A172 (cell line): ENCODE data around the gene ZDHHC12. TPM values are rescaled to one million over a fixed set of nuclear protein-coding genes. Genes with fewer than 3 reads are reported as not detected.

Experiments
- DNase-seq: peaks from one replicate; pipeline ENCODE4 v3.0.0-alpha.2; 2015; ENCODE audit warnings: low spot score
- total RNA-seq: library from RNA; depleted of rRNA; stranded (reverse); fragments of >200 nt; shearing (Covaris generic); gene quantifications from 2 replicates; pipeline ENCODE4 v1.2.3, GENCODE V29; 2014

ZDHHC12 gene
- total RNA-seq, 1 experiment from 2014 or later = 193 TPM

DNA sequence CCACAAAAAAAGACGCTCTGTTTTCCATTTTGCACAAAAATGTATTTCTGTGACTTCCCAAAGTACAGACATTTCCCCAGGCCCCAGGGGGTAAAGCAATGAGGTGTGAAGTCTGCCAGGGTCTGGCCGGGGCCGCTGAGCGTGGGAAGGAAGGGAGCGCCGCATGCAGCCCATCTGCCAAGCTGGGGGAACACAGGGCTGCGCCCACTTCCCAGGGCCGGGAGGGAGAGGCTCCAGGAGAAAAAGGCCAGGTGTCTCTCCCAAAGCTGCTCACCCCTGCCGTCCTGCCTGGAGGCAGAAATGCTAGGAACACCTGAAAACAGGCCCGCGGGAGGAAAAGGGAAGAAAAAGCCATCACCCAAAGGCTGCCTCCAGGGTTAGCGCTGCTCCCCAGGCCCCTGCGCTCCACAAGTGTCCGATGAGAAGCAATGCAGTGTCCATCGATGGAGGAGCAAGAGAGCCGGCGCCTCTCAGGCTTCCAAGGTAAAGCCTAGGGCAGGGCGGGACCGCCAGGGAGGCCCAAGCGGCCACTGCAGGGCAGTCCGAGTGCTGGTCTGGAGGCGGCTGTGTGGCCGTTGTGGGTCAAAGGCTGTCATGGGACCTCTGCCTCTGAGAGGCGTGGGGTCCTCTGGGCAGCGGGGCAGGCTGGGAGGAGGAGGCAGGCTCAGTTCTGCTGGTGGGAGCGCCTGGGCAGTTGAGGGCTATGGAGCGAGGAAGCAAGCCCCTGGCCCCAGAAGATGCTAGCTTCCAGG, 6.0 kb upstream of the ZDHHC12 start:
- no peak for DNase-seq

DNA sequence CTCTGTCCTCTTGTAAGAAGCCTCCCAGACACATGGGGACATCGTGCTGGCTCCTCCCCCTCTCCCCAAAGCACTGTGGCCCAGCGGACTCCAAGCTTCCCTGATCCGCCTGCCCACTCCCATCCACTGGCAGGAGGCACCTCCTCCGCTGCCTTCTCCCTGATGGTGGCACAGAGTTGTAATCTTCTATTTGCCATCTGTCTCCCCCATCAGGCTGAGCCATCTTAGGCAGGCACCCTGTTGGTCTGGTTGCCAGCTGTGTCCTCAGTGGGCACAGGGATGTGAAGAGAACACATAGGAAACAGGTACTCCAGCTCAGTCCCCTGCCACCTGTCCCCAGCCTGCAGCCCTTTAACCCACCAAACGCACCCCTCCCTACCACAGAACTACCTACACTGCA, 5.4 kb upstream of the ZDHHC12 start:
- no peak for DNase-seq

DNA sequence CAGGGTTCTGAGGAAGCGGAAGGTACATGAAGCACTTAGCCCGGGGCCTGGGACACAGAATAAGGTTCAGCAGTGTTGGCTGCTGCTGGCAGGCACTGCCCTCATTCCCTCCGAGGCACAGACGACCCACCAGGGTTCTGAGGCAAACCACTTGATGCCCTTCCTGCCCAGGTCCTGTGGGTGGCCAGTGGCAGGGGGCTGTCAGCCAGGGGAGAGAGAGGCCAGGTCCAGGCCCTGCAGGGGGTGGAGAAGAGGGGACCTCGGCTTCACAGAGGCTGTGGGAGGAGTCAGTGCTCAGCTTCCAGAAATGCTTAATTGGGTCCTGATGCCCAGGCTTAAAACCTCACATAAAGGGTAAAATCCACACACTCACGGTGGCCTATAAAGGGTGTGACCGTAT, 4.4 kb upstream of the ZDHHC12 start:
- no peak for DNase-seq

DNA sequence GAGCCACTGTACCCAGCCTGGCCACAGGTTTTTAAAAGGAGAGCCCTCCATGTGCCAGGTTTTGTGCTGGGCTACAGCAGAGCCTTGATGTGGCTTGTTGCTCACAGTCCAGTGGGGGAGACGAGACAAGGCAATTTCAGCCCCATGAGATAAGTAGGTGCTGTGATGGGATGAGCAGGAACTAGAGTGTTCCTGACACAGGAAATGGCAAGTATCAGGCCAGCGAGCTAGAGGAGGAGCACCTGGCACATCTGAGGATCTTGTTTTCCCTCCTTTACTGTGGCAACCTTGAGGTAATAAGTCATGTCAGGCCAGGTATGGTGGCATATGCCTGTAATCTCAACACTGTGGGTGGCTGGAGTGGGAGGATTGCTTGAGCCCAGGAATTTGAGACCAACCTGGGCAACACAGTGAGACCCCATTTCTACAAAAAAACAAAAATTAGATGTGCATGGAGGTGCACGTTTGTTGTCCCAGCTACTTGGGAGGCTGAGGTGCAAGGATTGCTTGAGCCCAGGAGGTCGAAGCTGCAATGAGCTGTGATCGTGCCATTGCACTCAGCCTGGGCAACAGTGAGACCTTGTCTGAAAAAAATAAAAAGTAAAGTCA, 3.8 kb upstream of the ZDHHC12 start:
- no peak for DNase-seq

DNA sequence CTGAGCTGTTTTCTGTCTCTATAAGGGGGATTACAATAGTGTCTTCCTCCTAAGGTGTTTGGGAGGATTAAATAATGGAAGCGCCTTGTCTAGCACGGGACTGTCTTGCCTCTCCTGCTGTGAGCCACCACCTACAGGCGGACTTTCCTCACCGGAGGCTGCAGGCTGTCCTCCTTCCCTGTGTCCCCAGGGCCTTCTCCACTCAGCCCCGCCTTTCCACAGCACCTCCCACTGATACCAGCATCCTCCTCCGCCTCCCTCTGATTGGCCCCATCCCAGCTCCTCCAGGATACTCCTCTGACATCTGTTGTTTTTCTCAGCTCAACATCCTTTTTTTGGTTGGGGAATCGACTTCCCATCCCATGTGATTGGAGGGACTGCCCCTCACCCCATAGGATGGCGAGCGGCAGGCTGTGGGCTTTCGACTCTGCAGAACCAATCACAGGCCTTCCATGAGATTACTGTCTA, 851 bp upstream of the ZDHHC12 start:
- DNase-seq = peak; percentile 94

DNA sequence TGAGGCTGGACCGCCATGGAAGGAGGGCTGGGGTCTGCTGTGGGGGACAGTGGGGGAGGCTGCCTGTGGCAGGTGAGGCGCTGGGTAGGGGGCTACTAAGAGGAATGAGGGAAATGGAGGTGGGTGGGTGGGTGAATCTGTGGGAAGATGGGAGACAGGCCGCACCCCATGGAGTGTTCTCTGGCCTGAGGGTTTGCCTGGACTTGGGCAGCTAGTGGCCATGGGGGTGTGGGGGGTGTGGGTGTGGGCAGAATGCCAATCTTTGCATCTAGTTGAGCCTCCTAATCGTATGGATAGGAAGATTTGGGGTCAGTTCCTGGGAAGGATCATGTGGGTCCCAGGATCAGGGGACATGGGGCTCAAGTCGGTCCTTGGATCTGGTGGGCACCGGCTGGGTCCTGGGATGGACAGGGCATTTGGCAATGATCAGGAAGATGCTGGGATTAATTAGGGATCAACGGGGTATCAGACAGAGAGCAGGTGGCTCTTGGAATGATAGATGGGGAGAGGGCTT, 518 bp downstream of the ZDHHC12 start:
- peak; percentile 35 for DNase-seq

DNA sequence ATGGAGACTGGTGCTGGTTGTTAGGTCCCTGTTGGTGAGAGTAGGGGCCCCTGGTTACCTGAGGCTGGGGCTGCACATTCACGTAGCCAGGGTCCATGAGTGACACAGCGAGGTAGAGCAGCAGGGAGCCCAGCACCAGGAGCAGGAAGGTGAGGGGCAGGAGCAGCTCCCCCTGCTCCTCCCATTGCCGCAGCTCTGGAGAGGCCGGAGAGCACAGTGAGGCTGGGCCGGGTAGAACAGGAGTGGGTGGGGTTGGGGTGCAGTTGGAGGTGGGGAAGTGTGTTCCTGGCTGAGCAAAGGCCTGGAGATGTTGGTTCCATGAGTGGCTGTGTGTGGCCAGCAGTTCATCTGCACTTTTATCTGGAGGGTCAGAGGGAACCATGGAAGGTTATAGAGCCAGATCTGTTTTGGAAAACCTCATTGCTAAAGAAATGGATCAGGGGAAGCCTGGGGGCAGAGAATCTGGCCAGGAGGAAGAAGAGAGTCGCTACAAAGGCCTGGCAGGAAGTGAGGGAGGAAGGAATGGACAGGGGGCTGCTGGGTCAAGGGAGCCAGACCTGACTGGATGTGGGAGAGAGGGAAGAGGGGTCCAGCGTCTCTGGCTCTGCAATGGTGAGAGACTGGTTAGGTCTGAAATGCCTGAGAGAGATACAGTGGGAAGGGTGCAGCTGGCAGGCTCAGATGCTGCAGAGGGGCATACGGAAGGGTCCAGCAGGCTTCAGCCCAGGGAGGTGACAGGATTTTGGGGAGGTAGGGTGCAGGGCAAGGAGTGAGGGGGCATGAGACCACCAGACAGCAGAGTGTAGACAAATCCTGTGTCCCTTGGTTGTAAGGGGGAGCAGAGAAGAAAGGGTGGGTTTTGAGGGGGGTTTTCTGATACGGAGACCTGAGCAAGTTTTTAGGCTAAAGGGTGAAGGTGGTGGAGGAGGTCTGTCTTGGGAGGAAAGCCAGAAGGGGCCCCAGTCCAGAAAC, 1.3 kb downstream of the ZDHHC12 start:
- DNase-seq = no peak

DNA sequence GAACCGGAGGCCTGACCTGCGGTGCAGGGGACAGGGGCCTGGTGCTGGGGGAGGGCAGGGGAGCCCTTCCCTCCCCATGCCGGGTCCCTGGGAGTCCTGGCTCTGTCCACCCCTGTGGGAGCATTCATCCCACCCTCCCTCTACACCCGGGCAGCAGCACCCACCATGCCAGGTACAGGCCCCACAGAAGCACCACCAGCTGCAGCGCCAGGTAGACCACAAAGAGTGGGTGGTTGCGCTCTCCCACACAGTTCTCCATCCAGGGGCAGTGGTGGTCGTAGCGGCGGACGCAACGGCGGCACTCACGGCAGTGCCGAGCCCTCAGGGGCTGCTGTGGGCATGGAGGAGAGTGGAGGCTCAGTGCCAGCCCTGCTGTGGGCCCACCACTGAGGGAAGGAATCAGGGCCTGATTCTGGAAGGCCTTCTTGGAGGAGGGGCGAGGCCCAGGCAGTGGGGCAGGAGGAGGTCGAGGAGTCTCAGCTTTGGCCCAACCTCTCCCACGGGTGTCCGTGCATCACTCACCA, 2.4 kb downstream of the ZDHHC12 start:
- no peak for DNase-seq

DNA sequence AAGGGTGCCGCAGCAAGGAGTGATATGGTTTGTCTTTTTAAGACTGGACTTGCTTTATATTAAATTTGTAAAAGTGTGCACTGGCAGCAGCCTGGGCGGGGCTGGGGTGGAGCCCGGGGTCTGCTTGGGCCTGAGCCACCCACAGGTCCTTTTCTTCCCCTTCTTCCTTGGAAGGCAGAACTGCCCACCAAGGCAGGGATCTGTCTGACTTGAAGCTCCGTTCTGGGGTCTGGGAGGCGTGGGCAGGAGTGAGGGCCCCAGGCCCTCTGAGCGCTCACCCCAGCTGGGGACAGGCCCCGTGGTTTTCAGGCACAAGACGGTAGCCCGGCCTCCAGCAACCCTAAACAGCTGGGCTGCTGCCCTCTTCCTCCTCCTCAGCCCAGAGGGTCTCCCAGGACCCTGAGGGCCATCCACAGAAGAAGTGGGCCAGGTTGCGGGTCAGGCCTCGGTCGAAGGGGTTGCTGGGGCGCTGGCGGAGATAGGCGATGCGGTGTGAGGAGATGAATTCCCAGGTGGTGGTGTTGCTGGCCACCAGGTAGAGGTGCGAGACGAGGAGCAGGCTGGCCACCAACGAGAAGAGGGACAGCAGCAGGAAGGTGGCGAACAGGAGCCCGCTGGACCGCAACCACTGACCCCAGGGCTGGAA, 3.0 kb downstream of the ZDHHC12 start:
- no peak for DNase-seq

DNA sequence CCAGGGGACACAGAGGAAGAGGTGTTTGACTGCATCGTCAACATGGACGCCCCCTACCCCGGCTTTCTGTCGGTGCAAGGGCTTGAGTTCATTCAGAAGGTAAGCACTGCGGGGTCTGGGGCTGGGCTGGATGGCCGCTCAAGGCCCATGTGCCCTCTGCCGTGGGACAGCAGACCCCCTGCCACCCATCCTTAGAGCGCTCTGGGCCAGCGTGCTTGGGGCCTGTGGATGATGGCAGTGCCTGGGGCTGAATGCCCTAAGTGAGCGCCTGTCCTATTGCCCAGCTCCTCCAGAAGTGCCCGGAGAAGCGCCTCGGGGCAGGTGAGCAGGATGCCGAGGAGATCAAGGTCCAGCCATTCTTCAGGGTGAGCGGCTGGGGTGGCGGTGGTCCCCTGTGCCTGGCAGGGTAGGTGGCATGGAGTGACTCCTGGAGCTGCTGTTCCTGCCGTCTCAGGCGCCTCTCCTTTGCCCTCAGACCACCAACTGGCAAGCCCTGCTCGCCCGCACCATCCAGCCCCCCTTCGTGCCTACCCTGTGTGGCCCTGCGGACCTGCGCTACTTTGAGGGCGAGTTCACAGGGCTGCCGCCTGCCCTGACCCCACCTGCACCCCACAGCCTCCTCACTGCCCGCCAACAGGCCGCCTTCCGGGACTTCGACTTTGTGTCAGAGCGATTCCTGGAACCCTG, 3.9 kb downstream of the ZDHHC12 start:
- no peak for DNase-seq

DNA sequence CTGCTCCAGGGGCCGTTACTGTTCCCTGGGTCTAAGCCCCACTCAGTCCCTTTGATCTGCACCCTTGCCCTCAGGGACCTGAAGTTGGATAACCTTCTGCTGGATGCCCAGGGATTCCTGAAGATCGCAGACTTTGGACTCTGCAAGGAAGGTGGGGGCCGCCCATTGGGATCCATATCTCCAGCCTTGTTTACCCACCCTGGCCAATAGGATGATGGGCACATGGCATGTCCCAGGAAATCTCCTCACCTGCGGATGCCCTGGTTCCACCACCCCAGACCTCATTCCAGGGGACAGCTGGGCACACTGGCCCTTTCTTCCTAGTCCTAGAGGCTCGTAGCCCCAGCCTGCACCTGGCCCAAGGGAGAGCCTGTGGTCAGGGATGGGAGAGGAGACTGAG, 5.5 kb downstream of the ZDHHC12 start:
- no peak for DNase-seq

DNA sequence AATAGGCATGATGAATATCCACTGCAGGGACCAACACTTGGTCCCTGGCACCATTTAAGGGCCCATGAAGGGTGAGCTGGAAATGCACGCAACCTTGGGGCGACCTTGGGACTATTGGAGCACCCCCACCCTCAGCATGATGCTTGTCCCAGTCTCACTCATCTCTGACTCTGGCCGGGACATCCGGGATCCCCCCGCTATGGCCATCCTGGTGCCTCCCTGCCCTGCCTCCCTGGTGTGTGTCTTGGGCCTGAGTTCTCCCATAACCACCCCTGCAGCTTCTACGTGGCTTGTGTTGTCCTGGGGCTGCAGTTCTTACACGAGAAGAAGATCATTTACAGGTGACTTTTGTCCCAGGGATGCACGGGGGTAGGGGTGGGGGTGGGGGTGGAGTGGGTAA, 5.9 kb downstream of the ZDHHC12 start:
- DNase-seq = no peak

DNA sequence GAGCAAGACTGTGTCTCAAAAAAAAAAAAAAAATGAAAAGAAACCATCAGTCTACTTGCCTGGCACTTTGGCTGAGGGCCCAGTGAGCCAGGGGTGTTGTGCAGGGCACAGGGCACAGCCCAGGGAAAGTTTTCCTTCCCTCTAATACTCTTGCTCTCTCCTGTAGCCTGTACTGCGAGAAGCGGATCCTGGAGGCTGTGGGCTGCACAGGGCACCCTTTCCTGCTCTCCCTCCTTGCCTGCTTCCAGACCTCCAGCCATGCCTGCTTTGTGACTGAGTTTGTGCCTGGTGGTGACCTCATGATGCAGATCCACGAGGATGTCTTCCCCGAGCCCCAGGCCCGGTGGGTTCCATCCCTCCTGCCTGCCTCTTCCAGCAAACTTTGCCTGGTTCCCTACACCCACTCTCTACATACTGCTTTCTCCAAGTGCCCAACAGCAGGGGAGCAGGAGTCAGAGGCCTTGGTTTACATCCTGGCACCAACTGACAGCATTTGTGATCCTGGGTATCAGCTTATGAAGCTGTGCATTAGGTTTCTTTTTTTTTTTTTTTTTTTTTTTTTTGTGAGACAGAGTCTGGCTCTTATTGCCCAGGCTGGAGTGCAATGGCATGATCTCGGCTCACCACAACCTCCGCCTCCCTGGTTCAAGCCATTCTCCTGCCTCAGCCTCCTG, 7.2 kb downstream of the ZDHHC12 start:
- no peak for DNase-seq

DNA sequence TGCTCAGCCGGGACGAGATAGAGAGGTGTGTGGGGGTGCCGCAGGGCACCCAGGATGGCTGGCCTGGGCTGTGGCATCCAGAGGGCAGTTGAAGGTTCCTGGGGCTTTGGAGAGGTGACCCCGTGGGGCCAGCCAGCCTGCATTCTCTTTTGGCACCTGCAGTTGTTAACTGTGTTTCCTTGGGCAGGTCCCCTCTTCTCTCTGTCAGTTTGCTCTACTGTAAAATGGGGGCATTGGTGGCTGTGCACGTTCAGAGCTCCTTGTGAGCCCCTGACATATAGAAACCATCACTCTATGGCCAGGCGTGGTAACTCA, 8.5 kb downstream of the ZDHHC12 start:
- DNase-seq = no peak

DNA sequence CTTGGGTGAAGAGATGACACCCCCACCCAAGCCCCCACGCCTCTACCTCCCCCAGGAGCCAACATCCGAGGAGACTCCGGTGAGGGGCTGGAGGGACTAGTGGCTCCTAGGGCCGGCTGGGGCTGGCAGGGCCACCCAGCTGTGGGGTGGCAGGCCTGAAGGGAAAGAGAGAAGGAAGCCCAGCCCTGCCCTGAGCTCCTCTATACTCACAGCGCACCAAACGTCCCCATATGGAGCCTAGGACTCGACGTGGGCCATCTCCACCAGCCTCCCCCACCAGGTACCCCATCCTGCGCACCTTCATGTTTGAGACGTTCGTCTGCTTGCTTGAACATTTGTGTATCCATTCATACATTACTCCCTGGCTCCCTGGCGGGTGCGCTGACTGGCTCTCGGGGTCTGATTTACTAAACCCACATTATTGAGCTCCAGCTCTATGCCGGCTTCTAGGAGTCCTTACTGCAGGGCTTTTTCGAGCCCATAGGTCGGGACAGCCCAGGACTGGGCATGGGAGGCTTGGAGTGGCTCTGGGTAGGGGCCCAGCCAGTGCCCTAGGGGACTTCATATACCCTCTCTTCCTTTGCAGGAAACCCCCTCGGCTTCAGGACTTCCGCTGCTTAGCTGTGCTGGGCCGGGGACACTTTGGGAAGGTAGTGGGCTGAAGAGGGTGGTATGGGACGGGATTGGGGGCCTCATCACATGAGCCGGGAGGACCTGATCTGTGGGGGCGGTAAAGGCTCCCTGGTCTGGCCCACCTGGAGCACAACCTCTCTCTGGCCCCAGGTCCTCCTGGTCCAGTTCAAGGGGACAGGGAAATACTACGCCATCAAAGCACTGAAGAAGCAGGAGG, 9.1 kb downstream of the ZDHHC12 start:
- DNase-seq = no peak

DNA sequence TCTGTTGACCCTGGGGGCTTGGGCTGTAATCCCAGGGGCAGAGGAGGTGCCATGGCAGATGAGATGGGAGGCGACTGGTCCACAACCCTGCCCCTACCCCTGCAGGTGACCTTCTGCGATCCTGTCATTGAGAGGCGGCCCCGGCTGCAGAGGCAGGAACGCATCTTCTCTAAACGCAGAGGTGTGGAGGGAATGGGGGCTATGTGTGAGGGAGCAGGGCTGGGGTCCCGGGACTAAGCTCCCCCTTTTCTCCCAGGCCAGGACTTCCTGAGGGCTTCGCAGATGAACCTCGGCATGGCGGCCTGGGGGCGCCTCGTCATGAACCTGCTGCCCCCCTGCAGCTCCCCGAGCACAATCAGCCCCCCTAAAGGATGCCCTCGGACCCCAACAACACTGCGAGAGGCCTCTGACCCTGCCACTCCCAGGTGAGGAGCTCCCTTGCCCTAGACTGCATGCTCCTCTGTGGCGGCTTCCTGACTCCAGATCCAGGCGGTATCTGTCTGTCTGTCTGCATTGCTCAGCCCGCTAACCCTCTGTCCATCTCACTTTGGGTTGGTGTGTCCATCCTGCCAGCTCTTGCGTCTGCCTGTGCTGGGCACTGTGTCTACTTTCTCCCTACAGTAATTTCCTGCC, 9.9 kb downstream of the ZDHHC12 start:
- DNase-seq = no peak

DNA sequence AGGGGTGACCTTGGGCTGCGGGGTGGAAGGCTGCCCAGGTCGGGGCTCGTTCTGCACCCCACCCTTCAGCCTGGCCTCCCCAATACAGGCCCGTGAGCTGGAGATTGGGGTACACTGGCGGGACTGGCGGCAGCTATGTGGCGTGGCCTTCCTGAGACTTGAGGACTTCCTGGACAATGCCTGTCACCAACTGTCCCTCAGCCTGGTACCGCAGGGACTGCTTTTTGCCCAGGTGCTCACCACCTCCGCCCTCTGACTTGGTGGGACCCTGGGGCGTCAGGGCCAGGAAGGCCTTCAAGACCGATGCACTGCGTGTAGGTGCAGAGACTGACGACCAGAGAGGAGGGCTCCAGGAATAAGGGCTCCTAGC, 10.5 kb downstream of the ZDHHC12 start:
- DNase-seq = no peak

DNA sequence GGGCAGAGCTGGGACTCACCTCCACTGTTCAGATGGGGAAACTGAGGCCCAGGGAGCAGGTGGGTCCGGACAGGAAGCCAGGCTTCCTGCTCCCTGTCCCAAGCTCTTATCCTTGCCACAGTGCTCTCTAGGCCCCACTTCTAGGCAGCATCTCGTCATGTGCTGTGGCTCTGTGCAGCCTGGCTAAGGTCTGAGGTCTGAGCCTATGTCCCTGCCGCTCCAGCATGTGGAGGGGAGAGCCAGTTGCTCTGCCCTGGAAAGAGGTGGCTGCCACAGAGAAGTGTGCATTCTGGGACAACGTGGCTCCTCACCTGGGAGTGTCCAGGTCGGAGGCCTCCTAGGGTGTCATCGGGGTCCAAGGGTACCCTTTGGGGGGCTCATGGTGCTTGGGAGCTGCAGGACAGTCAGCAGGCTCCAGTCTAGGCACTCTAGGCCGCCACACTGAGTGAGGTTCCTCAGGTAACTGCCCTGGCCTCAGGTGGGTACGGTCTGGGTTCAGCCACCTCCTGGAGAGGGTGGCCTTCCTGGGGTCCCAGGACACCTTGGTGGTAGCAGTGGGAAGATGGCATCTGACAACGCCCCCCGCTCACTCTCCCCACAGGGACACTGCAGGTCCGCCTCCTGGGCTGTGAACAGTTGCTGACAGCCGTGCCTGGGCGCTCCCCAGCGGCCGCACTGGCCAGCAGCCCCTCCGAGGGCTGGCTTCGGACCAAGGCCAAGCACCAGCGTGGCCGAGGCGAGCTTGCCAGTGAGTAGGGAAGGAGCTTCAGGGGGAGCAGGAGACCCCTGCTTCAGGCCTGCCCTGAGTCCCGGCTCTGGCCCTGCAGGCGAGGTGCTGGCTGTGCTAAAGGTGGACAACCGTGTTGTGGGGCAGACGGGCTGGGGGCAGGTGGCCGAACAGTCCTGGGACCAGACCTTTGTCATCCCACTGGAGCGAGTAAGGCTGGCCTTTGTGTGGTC, 11.2 kb downstream of the ZDHHC12 start:
- no peak for DNase-seq
